HG03460 (cell line): Measurements from ENCODE around the gene IGDCC3.

Experiments used
- ATAC-seq: cut with Tn5 transposase; IDR thresholded peaks from one replicate; pipeline ENCODE4 v1.9.1; 2021; ENCODE audit not compliant: unreplicated experiment

IGDCC3 gene

DNA sequence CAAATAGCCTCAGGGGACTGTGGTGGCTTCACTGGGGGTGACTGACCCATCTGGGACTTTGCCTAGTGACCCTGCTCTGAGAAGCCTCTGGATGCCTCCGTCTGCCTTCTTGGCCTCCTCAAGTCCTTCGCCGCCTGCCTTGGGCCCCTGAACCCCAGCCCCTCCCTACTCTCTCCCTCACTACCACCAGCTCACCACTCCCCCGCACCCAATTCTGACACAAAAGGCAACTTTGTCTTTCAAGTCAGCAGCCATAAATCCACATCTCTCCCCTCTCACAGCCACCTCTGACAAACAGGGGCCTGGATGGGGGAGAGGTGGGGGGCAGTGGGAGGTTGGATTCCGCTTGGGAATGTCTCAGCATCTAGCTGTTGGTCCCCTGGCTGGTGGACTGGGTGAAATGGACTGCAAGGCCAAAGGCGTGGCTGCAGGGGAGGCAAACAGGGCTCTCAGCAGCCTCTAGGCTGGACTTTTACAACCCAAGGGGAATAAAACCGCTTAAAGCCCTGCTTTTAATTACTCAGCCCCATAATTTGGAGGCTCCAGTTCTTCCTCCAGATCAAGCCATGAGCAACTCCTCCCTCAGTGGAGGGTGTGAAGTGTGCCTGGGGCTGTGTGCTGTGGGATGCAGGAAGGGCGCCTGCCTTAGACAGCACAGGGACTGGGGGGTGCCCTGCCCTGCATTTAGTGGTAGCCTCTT, 33.4 kb downstream of the IGDCC3 start:
- ATAC-seq = no peak

DNA sequence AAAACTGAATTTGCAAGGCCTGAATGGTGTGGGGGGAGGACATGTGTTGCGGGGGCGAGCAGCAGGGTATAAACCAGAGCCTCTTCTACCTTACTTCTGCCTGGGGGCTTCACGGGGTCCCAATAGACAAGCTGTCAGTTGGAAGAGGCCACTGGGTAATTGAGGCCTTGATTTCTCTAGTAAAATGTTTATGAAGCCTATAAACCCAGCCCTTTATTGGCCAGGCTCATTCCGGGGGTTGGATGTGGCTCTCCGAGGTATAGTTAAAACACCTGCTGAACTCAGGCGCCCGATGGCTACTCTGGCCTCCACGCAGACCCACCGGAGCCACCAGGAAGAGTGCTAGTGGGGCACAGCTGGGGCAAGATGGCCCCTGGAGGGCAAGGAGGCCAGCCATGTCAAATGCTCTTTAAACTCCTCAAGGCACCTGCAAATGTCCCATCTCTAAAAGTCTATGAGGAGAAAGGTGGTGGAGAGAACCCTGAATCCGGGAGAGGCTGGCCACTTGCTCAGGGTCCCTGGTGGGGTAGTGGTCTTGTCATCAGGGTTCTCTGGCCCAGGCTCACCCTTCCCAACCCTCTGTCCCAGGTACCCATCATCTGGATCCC, 34.3 kb downstream of the IGDCC3 start:
- no peak for ATAC-seq

GRCh38 chr15:65342493-65342892, 35.3 kb downstream of the IGDCC3 start:
- ATAC-seq = no peak

- ATAC-seq = no peak
Measured at GRCh38 chr15:65339920-65340319, 37.9 kb downstream of the IGDCC3 start.

GRCh38 chr15:65339416-65339815, 38.4 kb downstream of the IGDCC3 start:
- ATAC-seq = no peak

DNA sequence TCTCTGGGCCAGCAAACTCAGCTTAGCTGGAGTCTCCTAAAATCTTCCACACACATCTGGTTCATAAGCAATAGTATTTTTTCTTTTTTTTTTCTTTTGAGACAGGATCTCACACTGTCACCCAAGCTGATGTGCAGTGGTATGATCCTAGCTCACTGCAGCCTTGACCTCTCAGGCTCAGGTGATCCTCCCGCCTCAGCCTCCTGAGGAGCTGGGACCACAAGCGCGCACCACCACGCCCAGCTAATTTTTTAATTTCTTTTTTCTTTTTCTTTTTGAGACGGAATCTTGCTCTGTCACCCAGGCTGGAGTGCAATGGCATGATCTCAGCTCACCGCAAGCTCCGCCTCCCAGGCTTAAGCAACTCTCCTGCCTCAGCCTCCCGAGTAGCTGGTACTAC, 39.0 kb downstream of the IGDCC3 start:
- ATAC-seq = no peak

DNA sequence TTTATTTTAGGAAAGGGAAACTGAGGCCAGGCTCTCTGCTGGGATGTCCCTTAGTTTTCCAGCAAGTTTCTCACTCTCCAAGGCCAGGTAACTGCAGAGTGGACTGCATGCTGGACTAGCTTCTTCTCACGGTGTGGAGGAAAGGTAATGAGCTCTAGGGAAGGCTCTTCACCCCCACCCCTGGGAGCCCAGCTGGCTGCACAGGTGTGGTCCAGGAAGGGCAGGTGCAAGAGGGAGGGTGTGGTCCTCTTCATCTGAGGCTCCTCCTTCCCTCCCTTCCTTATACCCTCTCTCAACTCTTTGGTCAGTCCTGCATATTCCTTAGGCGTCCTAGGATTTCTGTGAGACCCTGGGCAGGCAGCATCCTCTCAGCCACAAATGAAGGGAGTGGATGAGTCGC, 39.4 kb downstream of the IGDCC3 start:
- ATAC-seq = no peak

GRCh38 chr15:65337436-65338070, 40.2 kb downstream of the IGDCC3 start:
- no peak for ATAC-seq

- no peak for ATAC-seq
Measured at GRCh38 chr15:65336493-65337435, 41.0 kb downstream of the IGDCC3 start.

- no peak for ATAC-seq
Measured at GRCh38 chr15:65335278-65336055, 42.3 kb downstream of the IGDCC3 start.

GRCh38 chr15:65334586-65335231, 43.1 kb downstream of the IGDCC3 start:
- ATAC-seq = no peak

DNA sequence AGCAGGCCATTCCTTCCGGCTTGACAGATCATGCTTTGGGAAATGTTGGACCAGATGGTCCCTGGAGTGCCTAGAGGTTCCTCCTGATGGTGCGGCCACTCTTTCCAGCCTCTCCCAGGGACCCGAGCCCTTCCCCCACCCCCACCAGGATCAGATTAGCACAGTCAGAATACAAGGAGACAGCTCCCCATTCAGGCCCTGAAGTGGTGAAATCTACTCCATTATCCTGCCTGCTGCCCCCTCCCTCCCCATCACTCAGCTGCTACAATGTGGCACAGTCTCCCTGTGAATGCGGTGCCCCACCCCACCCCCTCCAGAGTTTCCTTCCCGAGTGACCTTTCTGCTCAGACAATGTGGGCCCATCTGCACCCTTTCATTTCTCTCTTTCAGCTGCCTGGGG, 43.9 kb downstream of the IGDCC3 start:
- ATAC-seq = no peak

DNA sequence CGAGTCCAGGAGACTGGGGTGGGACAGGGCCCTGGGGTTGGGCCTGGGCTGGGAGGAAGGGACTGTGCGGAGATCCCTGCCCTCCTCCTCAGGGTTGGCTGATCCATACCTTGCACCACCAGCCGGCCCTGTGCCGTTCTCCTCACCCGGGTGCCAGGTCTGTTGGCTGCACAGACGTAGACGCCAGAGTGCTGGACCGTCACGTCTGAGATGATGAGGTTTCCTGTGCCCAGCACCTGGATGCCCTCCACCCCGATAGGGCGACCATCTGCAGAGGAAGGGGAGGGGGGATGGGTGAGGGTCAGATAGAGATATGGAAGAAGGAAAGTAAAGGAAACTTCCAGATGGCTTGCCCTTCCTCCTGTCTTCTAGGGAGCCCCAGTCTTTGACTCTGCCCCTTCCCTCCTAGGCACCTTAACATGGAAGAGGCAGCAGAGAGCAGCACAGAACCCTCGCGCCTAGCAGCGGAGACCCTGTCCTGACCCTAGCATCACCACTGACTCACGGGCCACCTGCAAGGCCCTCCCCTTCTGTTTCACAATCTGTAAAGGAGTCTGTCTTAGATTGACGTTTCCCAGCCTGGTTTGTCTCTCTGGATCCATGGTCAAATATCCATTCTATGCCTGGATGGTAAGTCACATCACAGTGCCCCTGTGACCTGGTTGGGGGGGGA, 44.5 kb downstream of the IGDCC3 start:
- ATAC-seq = no peak

DNA sequence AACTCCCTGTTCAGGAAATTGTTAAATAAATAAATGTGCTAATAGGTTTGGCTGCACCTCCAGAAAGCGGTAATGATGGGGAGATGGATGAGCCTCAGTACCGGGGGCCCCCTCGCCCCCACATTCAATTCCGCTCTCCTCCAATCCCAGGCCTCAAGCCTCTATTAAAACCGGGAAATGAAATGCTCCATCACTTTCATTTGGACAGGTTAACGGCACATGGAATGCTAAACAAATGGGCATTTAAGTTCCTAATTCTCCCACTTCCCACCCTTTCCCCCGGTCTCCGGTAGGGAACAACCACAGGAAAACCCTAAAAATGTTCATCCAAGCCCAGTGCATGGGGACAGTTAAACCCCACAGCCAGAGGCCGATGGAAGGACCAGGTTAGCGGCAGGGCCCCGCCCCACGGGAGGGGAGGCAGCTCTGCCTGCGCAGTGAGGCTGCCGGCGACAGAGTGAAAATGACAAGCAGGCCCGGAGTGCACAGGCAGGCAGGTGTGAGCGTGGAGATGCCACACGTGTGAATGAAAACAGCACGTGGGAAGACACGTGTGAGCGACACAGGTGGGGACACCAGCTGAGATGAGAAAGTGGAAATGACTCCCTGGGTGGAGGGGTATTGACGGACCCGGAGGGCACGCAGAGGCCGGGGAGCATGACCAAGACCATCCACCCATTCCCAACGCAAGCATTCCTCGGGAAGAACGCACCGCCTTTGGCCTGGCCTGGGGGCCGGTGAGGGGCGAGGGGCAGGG, 45.2 kb downstream of the IGDCC3 start:
- ATAC-seq = no peak

- ATAC-seq = no peak
Measured at GRCh38 chr15:65331811-65332210, 46.0 kb downstream of the IGDCC3 start.

GRCh38 chr15:65330934-65331645, 46.7 kb downstream of the IGDCC3 start:
- no peak for ATAC-seq

GRCh38 chr15:65329984-65330735, 47.6 kb downstream of the IGDCC3 start:
- no peak for ATAC-seq
